Raji (cell line): Measurements from ENCODE around the gene TBC1D1.

ENCODE experiments used
- POLR2A ChIP-seq: IDR thresholded peaks from 2 replicates; pipeline ENCODE4 v1.6.1; 2011; ENCODE audit warnings: low read depth, low read length, control low read depth; ENCODE audit not compliant: insufficient read depth

TBC1D1 gene

DNA sequence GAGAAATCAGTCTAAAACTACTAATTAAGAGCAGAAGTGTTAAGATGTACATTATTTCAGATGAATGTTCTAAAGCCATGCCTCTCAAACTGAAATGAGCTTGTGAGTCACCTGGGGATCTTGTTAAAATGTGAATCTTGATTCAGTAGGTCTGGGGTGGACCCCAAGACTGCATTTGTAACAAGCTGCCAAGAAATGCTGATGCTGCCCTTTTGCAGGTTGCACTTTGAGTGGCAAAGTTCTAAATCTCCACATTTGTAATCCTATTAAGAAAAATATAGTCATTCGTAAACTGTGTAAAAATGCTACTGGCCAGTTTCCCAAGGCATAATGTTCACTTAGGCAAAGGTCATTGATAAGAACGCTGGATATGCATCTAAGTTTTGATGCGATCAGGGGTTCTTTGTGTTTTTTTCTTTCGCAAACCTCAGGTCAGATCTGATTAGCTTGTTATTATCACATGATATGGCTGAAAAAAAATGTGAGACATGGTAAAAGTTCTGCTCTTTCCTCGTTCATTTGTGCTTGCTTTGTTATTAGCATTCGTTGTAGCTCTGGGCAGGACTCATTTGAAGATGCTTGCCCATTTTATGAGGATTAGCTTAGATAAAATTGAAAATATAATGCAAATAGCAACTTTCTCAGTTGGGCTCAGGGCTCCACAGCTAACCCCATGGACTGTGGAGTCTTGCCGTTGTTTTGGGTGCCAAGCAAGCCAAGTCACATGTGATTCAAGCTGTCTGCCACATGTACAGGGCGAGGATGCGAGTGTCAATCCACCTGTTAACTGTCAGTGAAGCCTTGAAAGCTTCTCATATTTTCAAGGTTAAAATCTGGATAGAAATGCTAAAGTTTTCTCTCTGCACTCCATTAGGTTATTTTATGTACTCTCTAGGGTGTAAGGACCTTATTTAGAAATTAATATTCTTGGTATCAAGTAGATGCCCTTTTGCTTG is 12.1 kb downstream of the TBC1D1 start:
- no peak for TF ChIP-seq POLR2A

- no peak for TF ChIP-seq POLR2A
Observed at GRCh38 chr4:37903901-37904300, 13.0 kb downstream of the TBC1D1 start.

GRCh38 chr4:37904824-37905223 is 13.9 kb downstream of the TBC1D1 start:
- no peak for TF ChIP-seq POLR2A

- no peak for TF ChIP-seq POLR2A
Observed at GRCh38 chr4:37905533-37906169, 14.8 kb downstream of the TBC1D1 start.

- no peak for TF ChIP-seq POLR2A
Observed at GRCh38 chr4:37908488-37909331, 17.8 kb downstream of the TBC1D1 start.

DNA sequence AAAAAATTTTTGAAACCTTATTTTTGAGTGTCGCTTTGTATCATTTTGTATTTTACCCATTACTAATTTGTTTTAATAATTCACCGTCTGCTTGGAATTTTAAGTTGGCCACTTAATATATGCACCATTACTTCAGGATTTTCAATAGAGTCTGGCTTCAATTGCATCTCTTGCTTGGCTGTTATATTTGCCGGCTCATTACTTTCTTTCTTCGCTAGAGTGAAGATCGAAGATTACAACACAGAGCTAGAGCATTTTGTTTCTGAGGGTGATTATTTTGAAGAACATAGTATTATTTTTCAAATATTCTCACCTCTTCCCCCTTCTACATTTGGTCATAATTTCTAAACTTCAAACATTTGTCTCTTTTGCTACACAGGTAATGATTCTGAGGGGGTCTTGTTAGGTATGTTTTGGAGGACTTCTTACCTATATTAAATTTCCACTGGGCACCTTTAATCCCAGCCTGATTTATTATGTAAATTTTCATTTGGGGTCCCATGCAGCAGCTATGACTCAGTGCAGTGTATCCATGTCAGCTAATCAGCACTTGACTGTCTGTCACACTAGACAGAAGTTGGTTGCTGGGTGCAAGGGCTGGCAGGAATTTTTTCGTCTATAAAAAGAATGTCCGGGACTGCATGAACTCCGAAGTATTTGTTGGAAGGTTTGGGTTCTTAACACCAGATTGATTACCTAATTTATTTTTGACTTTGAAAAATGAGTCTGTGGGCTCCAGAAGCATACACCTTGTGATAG is 18.6 kb downstream of the TBC1D1 start:
- no peak for TF ChIP-seq POLR2A

- no peak for TF ChIP-seq POLR2A
Observed at GRCh38 chr4:37910091-37910486, 19.2 kb downstream of the TBC1D1 start.

- no peak for TF ChIP-seq POLR2A
Observed at GRCh38 chr4:37914539-37914938, 23.7 kb downstream of the TBC1D1 start.

- no peak for TF ChIP-seq POLR2A
Observed at GRCh38 chr4:37917388-37917787, 26.5 kb downstream of the TBC1D1 start.

- no peak for TF ChIP-seq POLR2A
Observed at GRCh38 chr4:37918653-37919052, 27.8 kb downstream of the TBC1D1 start.

DNA sequence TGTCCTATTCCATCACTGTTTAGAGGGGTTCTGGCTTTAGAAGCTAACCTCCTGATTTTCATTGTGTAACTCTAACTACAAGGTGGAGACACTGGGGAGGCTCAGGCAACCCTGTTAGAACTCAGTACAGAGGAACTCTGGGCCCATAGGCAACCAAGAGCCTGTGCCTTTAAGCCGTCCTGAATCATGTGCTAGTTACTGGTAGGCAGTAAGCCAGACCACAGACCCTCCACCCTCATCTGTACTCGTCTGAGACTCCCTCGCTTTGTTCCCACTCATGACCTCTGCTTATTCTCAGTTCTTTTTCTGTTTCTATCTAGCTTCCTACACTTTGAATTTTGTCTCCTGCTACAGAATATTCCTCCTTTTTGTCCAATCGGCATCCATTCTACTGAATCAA is 31.4 kb downstream of the TBC1D1 start:
- no peak for TF ChIP-seq POLR2A

- TF ChIP-seq POLR2A, result no peak
Observed at GRCh38 chr4:37924946-37925345, 34.1 kb downstream of the TBC1D1 start.

- no peak for TF ChIP-seq POLR2A
Observed at GRCh38 chr4:37927434-37927833, 36.5 kb downstream of the TBC1D1 start.

GRCh38 chr4:37928426-37929416 is 37.8 kb downstream of the TBC1D1 start:
- no peak for TF ChIP-seq POLR2A

DNA sequence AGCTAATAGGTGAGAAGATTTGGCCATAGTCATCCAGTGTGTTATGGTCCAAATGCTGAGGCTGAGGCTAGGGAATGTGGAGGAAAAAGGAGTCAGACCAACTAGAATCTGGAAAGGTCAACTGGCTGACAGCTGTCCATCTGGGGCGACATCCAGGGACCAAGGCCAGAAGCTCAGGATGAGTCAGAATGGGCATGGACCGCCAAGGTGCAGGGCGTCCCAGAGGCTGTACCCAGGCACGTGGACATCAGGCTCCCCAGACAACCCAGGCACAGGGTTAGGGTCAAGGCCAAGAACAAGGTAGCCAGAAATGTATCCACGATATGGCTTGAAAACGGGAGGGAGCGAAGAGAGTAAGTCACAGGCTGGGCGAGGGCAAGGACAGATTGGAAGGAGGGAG is 43.2 kb downstream of the TBC1D1 start:
- TF ChIP-seq POLR2A, result no peak
